HG02884 (cell line): Measurements from ENCODE around the gene SAMD14.
A peak's percentile ranks its signal among the peaks of the same experiment; 100 is the strongest.

Experiments used
- ATAC-seq: cut with Tn5 transposase; IDR thresholded peaks from one replicate; pipeline ENCODE4 v1.9.1; 2021; ENCODE audit warnings: mild to moderate bottlenecking, moderate library complexity; ENCODE audit not compliant: unreplicated experiment

The SAMD14 gene

GRCh38 chr17:50099003-50099402 lies 31.0 kb downstream of the SAMD14 start:
- no peak for ATAC-seq

- ATAC-seq, result no peak
Observed at GRCh38 chr17:50098583-50098982, 31.4 kb downstream of the SAMD14 start.

- no peak for ATAC-seq
Observed at GRCh38 chr17:50097926-50098325, 32.0 kb downstream of the SAMD14 start.

GRCh38 chr17:50097455-50097854 lies 32.5 kb downstream of the SAMD14 start:
- ATAC-seq, result no peak

GRCh38 chr17:50096758-50097157 lies 33.2 kb downstream of the SAMD14 start:
- no peak for ATAC-seq

- no peak for ATAC-seq
Observed at GRCh38 chr17:50096092-50096491, 33.9 kb downstream of the SAMD14 start.

- ATAC-seq, result no peak
Observed at GRCh38 chr17:50095626-50096037, 34.3 kb downstream of the SAMD14 start.

GRCh38 chr17:50094753-50095619 lies 35.0 kb downstream of the SAMD14 start, which contains the start of gene PDK2:
Gene PDK2, plus strand, starts transcription at chr17:50095351. Its CDS starts 85 bp downstream, at chr17:50095436.
- ATAC-seq, result peak; percentile 90

- no peak for ATAC-seq
Observed at GRCh38 chr17:50094243-50094752, 35.7 kb downstream of the SAMD14 start.

- no peak for ATAC-seq
Observed at GRCh38 chr17:50093807-50094206, 36.2 kb downstream of the SAMD14 start.

- no peak for ATAC-seq
Observed at GRCh38 chr17:50093246-50093645, 36.7 kb downstream of the SAMD14 start.

- ATAC-seq, result no peak
Observed at GRCh38 chr17:50091918-50092285, 38.1 kb downstream of the SAMD14 start.

GRCh38 chr17:50090971-50091917 lies 38.7 kb downstream of the SAMD14 start:
- ATAC-seq, result no peak

- no peak for ATAC-seq
Observed at GRCh38 chr17:50090071-50090470, 39.9 kb downstream of the SAMD14 start.

- ATAC-seq, result no peak
Observed at GRCh38 chr17:50088952-50089825, 40.8 kb downstream of the SAMD14 start.

- no peak for ATAC-seq
Observed at GRCh38 chr17:50087912-50088405, 42.0 kb downstream of the SAMD14 start.

GRCh38 chr17:50087246-50087911 lies 42.6 kb downstream of the SAMD14 start:
- ATAC-seq, result no peak

GRCh38 chr17:50081757-50082156 lies 48.2 kb downstream of the SAMD14 start:
- ATAC-seq, result no peak

GRCh38 chr17:50080827-50081226 lies 49.1 kb downstream of the SAMD14 start:
- no peak for ATAC-seq

GRCh38 chr17:50080096-50080480 lies 49.9 kb downstream of the SAMD14 start:
- ATAC-seq, result no peak
